Raji (cell line): Measurements from ENCODE around the gene MINK1.

Experiments
- POLR2A ChIP-seq: IDR thresholded peaks from 2 replicates; pipeline ENCODE4 v1.6.1; 2011; ENCODE audit warnings: low read depth, low read length, control low read depth; ENCODE audit not compliant: insufficient read depth

Gene MINK1

GRCh38 chr17:4854111-4854681, 21.1 kb downstream of the MINK1 start:
- TF ChIP-seq POLR2A = no peak

- no peak for TF ChIP-seq POLR2A
Measured at GRCh38 chr17:4856271-4856936, 23.3 kb downstream of the MINK1 start.

DNA sequence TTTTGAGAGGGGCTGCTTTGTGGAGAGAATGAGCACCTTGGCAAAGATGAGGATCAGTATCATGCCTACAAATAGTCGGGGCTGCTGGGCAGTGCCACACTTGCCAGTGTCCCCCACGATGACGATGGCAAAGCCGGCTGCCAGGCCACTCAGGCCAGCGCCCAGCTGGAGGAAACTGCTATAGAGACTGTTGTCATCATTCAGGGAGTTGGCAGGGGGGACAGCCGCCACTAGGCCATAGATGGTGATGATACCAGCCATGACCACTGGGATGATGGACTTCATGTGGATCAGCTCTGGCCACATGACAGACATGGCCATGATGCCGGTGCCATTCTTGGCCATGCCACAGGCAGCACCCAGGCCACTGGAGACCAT, 23.8 kb downstream of the MINK1 start:
- no peak for TF ChIP-seq POLR2A

- no peak for TF ChIP-seq POLR2A
Measured at GRCh38 chr17:4858068-4858881, 25.1 kb downstream of the MINK1 start.

- no peak for TF ChIP-seq POLR2A
Measured at GRCh38 chr17:4858882-4859260, 25.7 kb downstream of the MINK1 start.

DNA sequence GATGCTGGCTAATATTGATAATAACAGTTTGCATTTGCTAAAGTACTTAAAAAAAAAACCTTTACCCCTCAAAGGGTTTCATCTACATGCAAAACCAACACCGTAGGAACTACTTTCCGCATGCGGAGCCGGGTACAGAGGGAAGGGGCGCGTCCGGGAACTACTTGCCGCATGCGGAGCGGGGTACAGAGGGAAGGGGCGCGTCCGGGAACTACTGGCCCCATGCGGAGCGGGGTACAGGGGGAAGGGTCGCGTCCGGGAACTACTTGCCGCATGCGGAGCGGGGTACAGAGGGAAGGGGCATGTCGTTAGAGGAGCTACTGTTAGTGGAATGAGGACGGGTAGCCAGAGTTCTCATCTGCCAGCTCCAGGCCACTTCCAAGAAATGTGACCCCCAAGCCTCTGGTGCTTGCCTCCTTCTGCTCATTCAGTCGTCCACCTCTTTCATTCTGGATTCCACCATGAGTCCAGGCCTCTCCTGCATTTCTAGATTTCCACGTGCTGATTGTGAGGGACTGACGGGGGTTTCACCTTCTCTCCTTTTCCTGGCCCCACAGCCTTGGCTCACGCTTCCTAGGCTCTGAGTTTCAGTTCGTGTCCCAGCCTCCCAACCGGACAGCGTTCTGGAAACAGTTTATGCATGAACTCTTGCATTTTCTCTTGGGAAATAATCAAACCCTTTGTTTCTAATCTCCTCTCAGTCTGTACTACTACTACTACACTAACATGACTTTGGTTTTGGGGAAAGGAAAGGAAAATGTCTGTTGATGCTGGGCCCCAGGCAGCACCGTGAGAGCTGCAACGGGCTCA, 26.9 kb downstream of the MINK1 start:
- no peak for TF ChIP-seq POLR2A

DNA sequence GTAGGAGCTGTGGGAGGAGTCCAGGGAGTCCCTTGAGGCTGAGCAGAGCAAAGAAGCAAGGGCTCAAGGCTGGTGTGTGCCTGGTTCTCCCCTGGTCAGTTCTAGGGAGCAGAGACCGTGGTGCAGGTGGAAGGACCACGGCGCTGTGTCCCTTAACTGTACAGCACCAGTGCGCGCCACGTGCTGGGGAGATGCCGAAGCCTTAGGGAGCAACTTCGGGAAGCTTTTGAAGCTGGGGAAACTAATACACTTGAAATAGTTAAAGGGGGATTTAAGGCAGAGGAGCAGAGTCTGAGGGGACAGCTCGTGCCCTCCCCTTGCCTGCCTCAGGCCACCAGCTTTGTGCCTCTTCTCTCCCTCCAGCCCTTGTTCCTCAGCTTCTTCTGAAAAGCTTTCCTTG, 27.5 kb downstream of the MINK1 start:
- TF ChIP-seq POLR2A = no peak

- no peak for TF ChIP-seq POLR2A
Measured at GRCh38 chr17:4861052-4861451, 27.9 kb downstream of the MINK1 start.

DNA sequence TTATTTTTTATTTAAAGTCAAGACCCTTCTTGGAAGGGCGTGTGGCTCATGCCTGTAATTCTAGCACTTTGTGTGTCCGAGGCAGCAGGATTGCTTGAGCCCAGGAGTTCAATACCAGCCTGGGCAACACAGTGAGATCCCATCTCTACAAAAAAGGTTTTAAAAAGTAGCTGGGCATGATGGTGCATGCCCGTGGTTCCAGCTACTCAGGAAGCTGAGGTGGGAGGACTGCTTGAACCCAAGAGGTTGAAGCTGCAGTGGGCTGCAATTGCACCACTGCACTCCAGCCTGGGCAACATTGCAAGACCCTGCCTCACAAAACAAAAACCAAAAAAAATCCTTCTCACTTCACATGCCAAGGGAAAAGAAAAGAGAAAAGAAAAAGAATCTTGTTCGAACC, 29.6 kb downstream of the MINK1 start:
- TF ChIP-seq POLR2A = no peak

DNA sequence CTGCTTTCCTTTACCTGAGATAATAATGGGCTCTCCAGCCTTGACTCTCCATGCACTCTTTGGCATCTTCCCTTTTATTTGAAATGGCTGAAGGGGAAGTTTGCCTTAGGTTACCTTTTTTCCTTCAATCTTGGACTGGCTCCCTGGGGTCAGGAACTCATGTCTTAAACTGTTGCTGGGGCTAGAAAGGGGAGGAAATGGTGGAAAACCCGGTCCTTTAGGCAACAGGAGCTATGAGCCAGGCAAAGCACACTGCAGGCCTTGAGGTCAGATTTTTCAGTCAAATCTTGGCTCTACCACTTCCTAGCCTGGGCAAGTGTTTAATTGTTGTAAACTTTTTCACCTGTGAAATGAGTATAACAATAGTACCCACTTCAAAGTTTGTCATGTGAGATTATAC, 30.2 kb downstream of the MINK1 start:
- no peak for TF ChIP-seq POLR2A

GRCh38 chr17:4870855-4871254, 37.7 kb downstream of the MINK1 start:
- TF ChIP-seq POLR2A = no peak

DNA sequence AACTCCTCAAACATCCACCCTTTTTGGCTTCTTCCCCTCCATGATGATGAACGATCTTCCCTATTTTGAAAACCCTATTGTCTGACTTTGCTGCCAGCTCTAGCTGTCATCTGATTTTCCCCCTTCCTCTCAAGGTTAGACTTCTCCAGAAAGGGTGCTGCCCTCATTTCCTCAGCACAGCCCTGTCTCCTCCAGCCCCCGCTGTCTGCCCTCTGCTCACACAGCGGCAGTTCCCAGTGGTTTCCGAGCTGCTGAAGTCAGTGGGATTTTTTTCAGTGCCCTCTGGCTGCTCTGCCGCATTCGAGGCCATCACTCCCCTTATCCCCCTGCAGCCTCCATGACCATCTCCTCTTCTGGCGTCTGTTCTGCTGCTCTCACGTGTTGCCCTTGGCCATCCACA, 39.6 kb downstream of the MINK1 start:
- TF ChIP-seq POLR2A = no peak

DNA sequence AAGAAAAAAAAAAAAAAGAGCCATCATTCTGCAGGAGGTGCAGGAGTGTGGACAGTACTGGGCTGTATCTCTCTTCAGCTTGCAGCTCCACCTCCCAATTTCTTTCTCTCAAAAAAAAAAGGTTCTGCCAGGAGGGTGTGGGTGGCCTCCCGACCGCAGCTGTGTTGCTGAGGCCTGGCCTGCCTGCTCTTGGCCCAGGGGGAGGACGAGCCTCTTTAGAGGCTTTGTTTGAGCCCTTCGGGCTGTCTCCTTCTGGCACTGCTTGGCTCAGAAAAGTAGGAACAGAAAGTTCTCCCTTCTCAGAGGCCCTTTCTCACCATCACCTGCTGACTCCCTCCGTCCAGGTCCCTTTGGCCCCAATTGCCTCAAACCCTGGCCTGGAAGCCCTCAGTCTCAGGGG, 43.9 kb downstream of the MINK1 start:
- TF ChIP-seq POLR2A = no peak

GRCh38 chr17:4879601-4880000, 46.5 kb downstream of the MINK1 start:
- TF ChIP-seq POLR2A = no peak

DNA sequence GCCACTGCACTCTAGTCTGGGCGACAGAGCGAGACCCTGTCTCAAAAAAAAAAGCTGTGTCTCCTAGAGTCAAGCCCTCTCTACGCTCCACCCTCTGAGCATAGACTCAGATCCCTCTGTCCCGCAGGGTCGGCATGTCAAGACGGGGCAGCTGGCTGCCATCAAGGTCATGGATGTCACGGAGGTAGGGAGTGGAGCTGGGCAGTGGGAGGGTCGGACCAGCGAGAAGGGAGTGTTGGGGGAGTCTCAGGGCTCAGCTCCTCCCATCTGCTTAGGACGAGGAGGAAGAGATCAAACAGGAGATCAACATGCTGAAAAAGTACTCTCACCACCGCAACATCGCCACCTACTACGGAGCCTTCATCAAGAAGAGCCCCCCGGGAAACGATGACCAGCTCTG, 47.7 kb downstream of the MINK1 start:
- TF ChIP-seq POLR2A = no peak

DNA sequence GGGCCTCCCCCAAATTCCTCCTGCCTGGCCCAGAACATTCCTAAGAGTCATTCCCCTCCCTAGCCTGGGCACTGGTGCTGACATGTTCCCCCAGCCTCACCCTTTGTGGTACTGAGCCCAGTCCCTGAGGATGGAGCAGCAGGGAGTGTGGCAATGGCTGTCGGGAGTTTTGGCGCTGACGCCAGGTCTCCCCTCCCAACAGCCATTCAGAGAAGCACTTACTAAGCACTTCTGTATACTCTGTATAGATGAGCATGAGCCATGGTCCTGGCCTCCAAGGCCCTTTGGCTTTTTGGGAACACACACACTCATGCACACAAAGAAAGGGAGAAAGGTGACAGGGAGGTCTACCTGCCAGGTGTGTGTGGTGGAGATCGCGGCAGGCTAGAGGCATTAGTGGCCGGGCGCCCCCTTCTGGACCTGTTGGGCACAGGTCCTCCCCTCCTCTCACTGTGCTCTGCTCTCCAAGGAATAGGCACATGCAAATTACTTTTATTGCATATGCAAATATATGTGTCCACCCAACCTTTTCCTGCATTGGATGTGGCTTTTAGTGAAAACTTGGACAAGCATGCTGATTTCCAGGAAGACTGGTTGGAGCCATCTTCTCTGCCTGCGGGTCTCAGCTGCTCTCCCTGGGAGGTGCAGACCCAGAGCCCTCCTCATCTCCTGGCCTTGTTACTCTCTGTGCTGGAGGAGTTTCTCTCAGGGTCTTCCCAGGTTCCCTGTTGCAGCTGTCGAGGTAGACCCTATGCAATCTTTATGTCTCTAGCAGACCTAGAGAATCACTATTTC, 48.8 kb downstream of the MINK1 start:
- TF ChIP-seq POLR2A = no peak
